ENCODE measurements around the gene GOLGA6L7. TPM values are rescaled to one million over a fixed set of nuclear protein-coding genes. Genes with fewer than 3 reads are reported as not detected.

Gene GOLGA6L7
- total RNA-seq, 1 donor from 2014 or later, result not detected

DNA sequence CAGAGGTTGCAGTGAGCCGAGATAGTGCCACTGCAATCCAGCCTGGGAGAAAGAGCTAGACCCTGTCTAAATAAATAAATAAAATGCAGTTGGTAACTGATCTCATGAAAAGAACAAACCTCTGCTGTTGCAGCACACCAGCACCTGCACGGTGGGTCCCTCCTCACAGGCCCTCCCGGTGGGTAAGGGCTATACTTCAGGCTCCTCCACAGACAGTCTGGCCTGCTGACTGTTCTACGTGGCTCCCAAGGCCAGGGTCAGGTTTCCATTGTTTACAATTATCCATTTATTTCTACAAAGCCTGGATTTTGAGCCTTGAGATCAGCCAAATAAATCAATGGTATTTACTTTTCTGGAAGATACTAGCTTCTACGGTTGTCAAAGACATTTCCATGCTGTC lies 32.2 kb upstream of the GOLGA6L7 start:
- no peak for FAIRE-seq
- Histone ChIP-seq H3K36me3 (ENCODE audit: control insufficient read depth, insufficient read depth, low read length) (no peaks in the 10 kb centered on the region), H3K4me3 (ENCODE audit: low read depth, low read length) (no peak overlapping the region), H3K27me3 (ENCODE audit: control insufficient read depth, insufficient read depth, low read length) (no peaks in the 10 kb centered on the region)
- no peak for DNase-seq (ENCODE audit: low read depth)
- TF ChIP-seq, protein P1, sequence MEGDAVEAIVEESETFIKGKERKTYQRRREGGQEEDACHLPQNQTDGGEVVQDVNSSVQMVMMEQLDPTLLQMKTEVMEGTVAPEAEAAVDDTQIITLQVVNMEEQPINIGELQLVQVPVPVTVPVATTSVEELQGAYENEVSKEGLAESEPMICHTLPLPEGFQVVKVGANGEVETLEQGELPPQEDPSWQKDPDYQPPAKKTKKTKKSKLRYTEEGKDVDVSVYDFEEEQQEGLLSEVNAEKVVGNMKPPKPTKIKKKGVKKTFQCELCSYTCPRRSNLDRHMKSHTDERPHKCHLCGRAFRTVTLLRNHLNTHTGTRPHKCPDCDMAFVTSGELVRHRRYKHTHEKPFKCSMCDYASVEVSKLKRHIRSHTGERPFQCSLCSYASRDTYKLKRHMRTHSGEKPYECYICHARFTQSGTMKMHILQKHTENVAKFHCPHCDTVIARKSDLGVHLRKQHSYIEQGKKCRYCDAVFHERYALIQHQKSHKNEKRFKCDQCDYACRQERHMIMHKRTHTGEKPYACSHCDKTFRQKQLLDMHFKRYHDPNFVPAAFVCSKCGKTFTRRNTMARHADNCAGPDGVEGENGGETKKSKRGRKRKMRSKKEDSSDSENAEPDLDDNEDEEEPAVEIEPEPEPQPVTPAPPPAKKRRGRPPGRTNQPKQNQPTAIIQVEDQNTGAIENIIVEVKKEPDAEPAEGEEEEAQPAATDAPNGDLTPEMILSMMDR (IDR thresholded peaks at IDR 0.05; ENCODE audit: insufficient read depth, low read length, severe bottlenecking), result no peak

- TF ChIP-seq, protein P1 (IDR thresholded peaks at IDR 0.05; ENCODE audit: insufficient read depth, low read length, severe bottlenecking), result no peak
- no peak for DNase-seq (ENCODE audit: low read depth)
- no peaks in the 10 kb centered on the region for H3K27me3 ChIP-seq (ENCODE audit: control insufficient read depth, insufficient read depth, low read length)
- FAIRE-seq, result no peak
- no peak overlapping the region for H3K4me3 ChIP-seq (ENCODE audit: low read depth, low read length)
- H3K36me3 ChIP-seq (ENCODE audit: control insufficient read depth, insufficient read depth, low read length), result no peaks in the 10 kb centered on the region
Measured at GRCh38 chr15:28879551-28879950, 31.1 kb upstream of the GOLGA6L7 start.

DNA sequence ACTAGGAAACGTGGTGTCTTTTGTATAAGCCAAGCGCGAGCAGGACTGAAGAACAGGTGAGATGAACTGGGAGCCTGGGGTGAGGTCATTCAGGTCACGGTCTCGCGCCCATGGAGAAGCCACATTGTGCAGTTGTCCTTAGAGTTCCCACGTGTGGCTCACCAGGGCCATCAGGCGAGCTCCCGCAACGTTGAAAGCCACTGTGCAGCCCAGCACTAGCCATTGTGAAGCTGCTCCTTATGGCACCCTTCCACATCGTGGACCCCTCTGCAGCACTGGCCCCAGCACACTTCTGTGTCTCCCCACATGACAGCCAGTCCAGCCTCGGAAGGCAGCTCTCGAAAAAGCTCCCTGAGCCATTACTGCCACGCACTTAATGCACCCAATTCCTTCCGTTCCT lies 29.8 kb upstream of the GOLGA6L7 start:
- H3K4me3 ChIP-seq (ENCODE audit: low read depth, low read length), result no peak overlapping the region
- FAIRE-seq (no peak), DNase-seq (ENCODE audit: low read depth) (no peak)
- TF ChIP-seq, protein P1 (IDR thresholded peaks at IDR 0.05; ENCODE audit: insufficient read depth, low read length, severe bottlenecking), result no peak
- no peaks in the 10 kb centered on the region for H3K27me3 ChIP-seq (ENCODE audit: control insufficient read depth, insufficient read depth, low read length)
- H3K36me3 ChIP-seq (ENCODE audit: control insufficient read depth, insufficient read depth, low read length), result no peaks in the 10 kb centered on the region

DNA sequence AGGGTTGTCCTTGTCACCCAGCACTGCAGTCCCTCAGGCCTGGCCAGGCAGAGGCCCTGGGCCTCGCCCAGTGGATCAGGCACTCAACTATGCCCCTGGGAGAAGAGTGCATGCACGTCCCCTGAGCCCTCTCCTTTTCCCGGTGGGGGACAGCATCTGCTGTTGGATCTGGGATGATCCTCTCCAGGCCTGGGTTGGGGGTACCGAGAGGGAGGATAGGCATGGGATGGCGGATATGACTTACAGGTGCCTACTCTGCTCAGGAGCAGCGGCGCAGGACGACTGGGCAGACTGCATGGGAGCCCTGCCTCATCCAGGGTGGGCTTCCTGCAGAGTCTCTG lies 28.4 kb upstream of the GOLGA6L7 start:
- H3K36me3 ChIP-seq (ENCODE audit: control insufficient read depth, insufficient read depth, low read length), result no peaks in the 10 kb centered on the region
- H3K4me3 ChIP-seq (ENCODE audit: low read depth, low read length), result no peak overlapping the region
- DNase-seq (ENCODE audit: low read depth), result no peak
- TF ChIP-seq, protein P1 (IDR thresholded peaks at IDR 0.05; ENCODE audit: insufficient read depth, low read length, severe bottlenecking), result no peak
- no peak for FAIRE-seq
- H3K27me3 ChIP-seq (ENCODE audit: control insufficient read depth, insufficient read depth, low read length), result no peaks in the 10 kb centered on the region

GRCh38 chr15:28876131-28876844 lies 27.8 kb upstream of the GOLGA6L7 start:
- Histone ChIP-seq H3K36me3 (ENCODE audit: control insufficient read depth, insufficient read depth, low read length) (no peaks in the 10 kb centered on the region), H3K27me3 (ENCODE audit: control insufficient read depth, insufficient read depth, low read length) (no peaks in the 10 kb centered on the region), H3K4me3 (ENCODE audit: low read depth, low read length) (no peak overlapping the region)
- TF ChIP-seq, protein P1 (IDR thresholded peaks at IDR 0.05; ENCODE audit: insufficient read depth, low read length, severe bottlenecking), result no peak
- FAIRE-seq, result no peak
- no peak for DNase-seq (ENCODE audit: low read depth)

- DNase-seq (ENCODE audit: low read depth) (no peak), FAIRE-seq (no peak)
- Histone ChIP-seq H3K27me3 (ENCODE audit: control insufficient read depth, insufficient read depth, low read length) (no peaks in the 10 kb centered on the region), H3K4me3 (ENCODE audit: low read depth, low read length) (no peak overlapping the region), H3K36me3 (ENCODE audit: control insufficient read depth, insufficient read depth, low read length) (no peaks in the 10 kb centered on the region)
- TF ChIP-seq, protein P1 (IDR thresholded peaks at IDR 0.05; ENCODE audit: insufficient read depth, low read length, severe bottlenecking), result no peak
Measured at GRCh38 chr15:28875461-28876000, 27.1 kb upstream of the GOLGA6L7 start.
